OCI-LY1 (cell line): ENCODE data around the gene MAGT1.

Experiments
- H2AFZ ChIP-seq: fragments of 200-600 bp; sonication (generic), shearing (Covaris generic); 2 replicates; pipeline ENCODE4 v1.6.0; 2014; ENCODE audit warnings: antibody characterized with exemption, mild to moderate bottlenecking, low read length
- H3F3A ChIP-seq: fragments of 200-600 bp; sonication (generic), shearing (Covaris generic); 2 replicates; pipeline ENCODE4 v1.6.0; 2014; ENCODE audit warnings: mild to moderate bottlenecking, antibody characterized with exemption, low read length, moderate library complexity; ENCODE audit not compliant: insufficient read depth
- H3K27ac ChIP-seq: fragments of 200-600 bp; sonication (generic); 2 replicates; pipeline ENCODE4 v1.5.1; 2014; ENCODE audit warnings: low read length, mixed run types, mild to moderate bottlenecking, low read depth; ENCODE audit not compliant: poor library complexity, severe bottlenecking
- H3K27me3 ChIP-seq: fragments of 200-600 bp; sonication (generic); 2 replicates; pipeline ENCODE4 v1.6.0; 2014; ENCODE audit warnings: antibody characterized with exemption, mild to moderate bottlenecking, low read length, moderate library complexity; ENCODE audit not compliant: insufficient read depth
- H3K36me3 ChIP-seq: fragments of 200-600 bp; sonication (generic); 2 replicates; pipeline ENCODE4 v1.6.1; 2014; ENCODE audit warnings: mild to moderate bottlenecking, antibody characterized with exemption, low read length, moderate library complexity, mixed read lengths; ENCODE audit not compliant: insufficient read depth
- H3K4me1 ChIP-seq: fragments of 200-600 bp; sonication (generic); 2 replicates; pipeline ENCODE4 v1.5.1; 2014; ENCODE audit warnings: mild to moderate bottlenecking, low read length, moderate library complexity; ENCODE audit not compliant: insufficient read depth, severe bottlenecking
- H3K4me2 ChIP-seq: fragments of 200-600 bp; sonication (generic), shearing (Covaris generic); 2 replicates; pipeline ENCODE4 v1.6.1; 2014; ENCODE audit warnings: low read length
- H3K4me3 ChIP-seq: fragments of 200-600 bp; sonication (generic); 2 replicates; pipeline ENCODE4 v1.5.1; 2014; ENCODE audit warnings: low read length, low read depth, mild to moderate bottlenecking, mixed read lengths; ENCODE audit not compliant: poor library complexity, severe bottlenecking
- H3K79me2 ChIP-seq: fragments of 200-600 bp; shearing (Covaris generic); 2 replicates; pipeline ENCODE4 v1.6.1; 2016; ENCODE audit warnings: mixed run types, low read length, mixed read lengths; ENCODE audit not compliant: insufficient read depth
- H3K9ac ChIP-seq: fragments of 200-600 bp; sonication (generic), shearing (Covaris generic); 2 replicates; pipeline ENCODE4 v1.6.1; 2014; ENCODE audit warnings: mild to moderate bottlenecking, low read length, mixed read lengths
- H3K9me2 ChIP-seq: fragments of 200-600 bp; sonication (generic), shearing (Covaris generic); 2 replicates; pipeline ENCODE4 v1.6.1; 2014; ENCODE audit warnings: low read depth, mild to moderate bottlenecking, low read length, mixed read lengths
- H3K9me3 ChIP-seq: fragments of 200-600 bp; shearing (Covaris generic); 2 replicates; pipeline ENCODE4 v1.6.1; 2014; ENCODE audit warnings: low read length, mixed read lengths
- H4K20me1 ChIP-seq: fragments of 200-600 bp; sonication (generic), shearing (Covaris generic); 2 replicates; pipeline ENCODE4 v1.6.0; 2016; ENCODE audit warnings: mild to moderate bottlenecking, low read length; ENCODE audit not compliant: insufficient read depth
- EZH2 ChIP-seq: fragments of 200-600 bp; sonication (generic), shearing (Covaris generic); IDR thresholded peaks from 2 replicates; pipeline ENCODE4 v1.8.0; 2017; ENCODE audit warnings: borderline replicate concordance, mixed run types, mild to moderate bottlenecking, antibody characterized with exemption, low read length, moderate library complexity, mixed read lengths
- TF ChIP-seq, protein P1 (sequence below): fragments of 200-600 bp; sonication (generic), shearing (Covaris generic); IDR thresholded peaks from 2 replicates; pipeline ENCODE4 v1.5.1; 2017; ENCODE audit warnings: mild to moderate bottlenecking, antibody characterized with exemption, low read length, moderate library complexity, mixed read lengths

MAGT1 gene

DNA sequence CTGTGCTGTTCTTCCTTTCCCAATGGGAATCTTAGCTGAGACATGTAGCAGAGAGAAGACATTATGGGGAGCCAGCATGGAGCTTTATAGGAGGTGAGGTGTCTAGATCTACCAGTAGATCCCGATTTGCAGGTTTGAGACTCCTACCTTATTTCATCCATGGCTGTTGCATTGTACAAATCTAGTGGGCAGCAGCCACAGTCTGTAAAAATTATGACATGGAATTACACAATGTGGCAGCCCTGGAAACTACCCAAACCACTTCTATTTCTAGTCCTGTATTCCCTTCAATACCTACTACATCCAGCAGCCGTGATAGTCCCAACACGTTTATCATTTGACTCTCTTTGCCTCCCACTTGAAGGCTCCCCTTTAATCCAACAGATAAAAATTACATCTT is 23.3 kb upstream of the MAGT1 start:
- no peaks in the 10 kb centered on the region for H4K20me1 ChIP-seq
- H3K9ac ChIP-seq, result no peak overlapping the region
- no peaks in the 10 kb centered on the region for H3K9me3 ChIP-seq
- peaks cover 5% of the 10 kb centered on the region; the same call in 1 of the 2 replicates for H3K79me2 ChIP-seq
- no peak overlapping the region for H3K4me3 ChIP-seq
- no peaks in the 10 kb centered on the region for H3F3A ChIP-seq
- no peak overlapping the region for H3K4me2 ChIP-seq
- no peaks in the 10 kb centered on the region for H3K27me3 ChIP-seq
- H3K27ac ChIP-seq, result no peak overlapping the region
- H3K4me1 ChIP-seq, result peaks cover 26% of the 10 kb centered on the region
- no peaks in the 10 kb centered on the region for H3K9me2 ChIP-seq
- no peak overlapping the region for H2AFZ ChIP-seq
- H3K36me3 ChIP-seq, result no peaks in the 10 kb centered on the region
- TF ChIP-seq, protein P1, sequence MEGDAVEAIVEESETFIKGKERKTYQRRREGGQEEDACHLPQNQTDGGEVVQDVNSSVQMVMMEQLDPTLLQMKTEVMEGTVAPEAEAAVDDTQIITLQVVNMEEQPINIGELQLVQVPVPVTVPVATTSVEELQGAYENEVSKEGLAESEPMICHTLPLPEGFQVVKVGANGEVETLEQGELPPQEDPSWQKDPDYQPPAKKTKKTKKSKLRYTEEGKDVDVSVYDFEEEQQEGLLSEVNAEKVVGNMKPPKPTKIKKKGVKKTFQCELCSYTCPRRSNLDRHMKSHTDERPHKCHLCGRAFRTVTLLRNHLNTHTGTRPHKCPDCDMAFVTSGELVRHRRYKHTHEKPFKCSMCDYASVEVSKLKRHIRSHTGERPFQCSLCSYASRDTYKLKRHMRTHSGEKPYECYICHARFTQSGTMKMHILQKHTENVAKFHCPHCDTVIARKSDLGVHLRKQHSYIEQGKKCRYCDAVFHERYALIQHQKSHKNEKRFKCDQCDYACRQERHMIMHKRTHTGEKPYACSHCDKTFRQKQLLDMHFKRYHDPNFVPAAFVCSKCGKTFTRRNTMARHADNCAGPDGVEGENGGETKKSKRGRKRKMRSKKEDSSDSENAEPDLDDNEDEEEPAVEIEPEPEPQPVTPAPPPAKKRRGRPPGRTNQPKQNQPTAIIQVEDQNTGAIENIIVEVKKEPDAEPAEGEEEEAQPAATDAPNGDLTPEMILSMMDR, result no peak
- no peak for TF ChIP-seq EZH2

DNA sequence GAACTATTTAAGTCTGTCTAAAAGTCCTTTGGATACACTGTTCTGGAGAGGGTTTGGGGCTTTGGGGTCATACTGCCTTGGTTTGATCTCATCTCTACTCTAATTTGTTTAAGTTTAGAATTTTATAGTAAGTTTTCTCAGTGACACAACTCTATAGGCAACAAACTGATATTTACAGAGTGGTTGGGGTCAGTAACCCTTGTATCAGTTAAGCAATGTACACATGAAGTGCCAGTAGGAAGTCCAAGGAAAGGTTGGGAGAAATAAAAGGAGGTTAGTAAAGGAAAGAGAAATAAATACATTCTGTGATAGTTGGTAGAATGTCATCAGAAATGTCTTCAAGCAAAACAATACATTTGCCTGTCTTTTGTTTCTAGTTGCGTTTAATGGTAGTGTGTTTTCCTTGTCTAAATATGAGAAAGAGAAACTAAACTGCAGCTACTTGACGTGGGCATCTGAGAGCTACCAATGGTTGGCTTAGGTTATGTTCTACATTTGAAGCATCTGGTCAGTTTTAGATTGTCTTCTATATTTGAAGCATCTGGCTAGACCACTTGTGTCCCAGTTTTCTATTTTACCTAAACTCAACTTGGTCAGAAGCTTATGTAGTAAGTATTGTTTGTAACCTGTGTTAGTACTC is 22.2 kb upstream of the MAGT1 start:
- H3K4me1 ChIP-seq, result peaks cover 31% of the 10 kb centered on the region
- H3K9ac ChIP-seq, result no peak overlapping the region; the same call in 1 of the 2 replicates
- H3F3A ChIP-seq, result no peaks in the 10 kb centered on the region
- peaks cover 9% of the 10 kb centered on the region for H3K79me2 ChIP-seq
- H3K27ac ChIP-seq, result no peak overlapping the region
- H2AFZ ChIP-seq, result no peak overlapping the region
- H4K20me1 ChIP-seq, result no peaks in the 10 kb centered on the region
- no peak for TF ChIP-seq EZH2
- TF ChIP-seq, protein P1, result no peak
- no peaks in the 10 kb centered on the region for H3K36me3 ChIP-seq
- H3K9me2 ChIP-seq, result no peaks in the 10 kb centered on the region
- H3K27me3 ChIP-seq, result no peaks in the 10 kb centered on the region
- peak overlapping the region; percentile 55 for H3K4me2 ChIP-seq
- peak overlapping the region; percentile 44 for H3K4me3 ChIP-seq
- H3K9me3 ChIP-seq, result no peaks in the 10 kb centered on the region

GRCh38 chrX:77910108-77910840 is 15.0 kb upstream of the MAGT1 start, which contains the start of gene ATP7A:
Gene ATP7A (plus strand): TSS chrX:77910693. CDS start chrX:77971642, 60,949 bp downstream.
- TF ChIP-seq, protein P1, result peak; percentile 45; the same call in 1 of the 2 replicates
- no peak for TF ChIP-seq EZH2
- peak within 1 kb of the TSS; percentile 94 for H2AFZ ChIP-seq
- peaks cover 11% of the 10 kb centered on the region for H3K79me2 ChIP-seq
- peak within 1 kb of the TSS; percentile 68 for H3K27ac ChIP-seq
- no peaks in the 10 kb centered on the region for H3K9me3 ChIP-seq
- 0 out of 2 replicates have a peak, but pooled peaks cover 4% of the 10 kb centered on the region for H3F3A ChIP-seq
- peaks cover 16% of the 10 kb centered on the region for H3K4me1 ChIP-seq
- H3K9ac ChIP-seq, result peak within 1 kb of the TSS; percentile 86
- no peaks in the 10 kb centered on the region for H3K27me3 ChIP-seq
- peak within 1 kb of the TSS; percentile 98 for H3K4me3 ChIP-seq
- no peaks in the 10 kb centered on the region for H3K9me2 ChIP-seq
- no peaks in the 10 kb centered on the region for H4K20me1 ChIP-seq
- H3K36me3 ChIP-seq, result peaks cover 7% of the 10 kb centered on the region; the same call in 1 of the 2 replicates
- peak within 1 kb of the TSS; percentile 89 for H3K4me2 ChIP-seq
